Activated T-cell treated with anti-CD3 and anti-CD28 coated beads, Interleukin-2, amount 50 U/mL, for 4 hours (primary cell): ENCODE results near the gene WRAP73. TPM values are rescaled to one million over a fixed set of nuclear protein-coding genes. Genes with fewer than 3 reads are reported as not detected.

Experiments used
- ATAC-seq, 2 donors: fragments of 200-7000 bp; cut with Tn5 transposase; one replicate each; pipeline ENCODE4 v1.10.0; 2021
- DNase-seq: peaks from one replicate; pipeline ENCODE4 v3.0.0-alpha.2; 2020
- H3K27me3 Mint-ChIP-seq: one replicate; pipeline ENCODE4 v1.8.0; 2021; ENCODE audit warnings: low read depth, mixed read lengths
- H3K36me3 Mint-ChIP-seq: one replicate; pipeline ENCODE4 v1.8.0; 2022; ENCODE audit warnings: mixed read lengths; ENCODE audit not compliant: insufficient read depth
- H3K4me1 Mint-ChIP-seq: one replicate; pipeline ENCODE4 v1.8.0; 2021; ENCODE audit warnings: low read depth, mixed read lengths
- H3K4me3 Mint-ChIP-seq: one replicate; pipeline ENCODE4 v1.8.0; 2021; ENCODE audit warnings: mild to moderate bottlenecking, moderate library complexity, mixed read lengths
- H3K9me3 Mint-ChIP-seq: one replicate; pipeline ENCODE4 v1.8.0; 2021; ENCODE audit warnings: mixed read lengths
- total RNA-seq, 3 donors: library from RNA; stranded (reverse); gene quantifications; one replicate each; pipeline ENCODE4 v1.2.1, GENCODE V29; 2021

The WRAP73 gene
- total RNA-seq, 3 donors from 2014 or later = 32.7 to 36.3 (median 34.5) TPM

- H3K27me3 Mint-ChIP-seq = no peaks in the 10 kb centered on the region
- peak; percentile 39 to 46 for ATAC-seq
- H3K36me3 Mint-ChIP-seq = no peaks in the 10 kb centered on the region
- no peak overlapping the region for H3K4me3 Mint-ChIP-seq
- DNase-seq = no peak
- H3K9me3 Mint-ChIP-seq = no peaks in the 10 kb centered on the region
- peaks cover 25% of the 10 kb centered on the region for H3K4me1 Mint-ChIP-seq
These were observed 26.9 kb upstream of the WRAP73 start for GRCh38 chr1:3676581-3677470.

DNA sequence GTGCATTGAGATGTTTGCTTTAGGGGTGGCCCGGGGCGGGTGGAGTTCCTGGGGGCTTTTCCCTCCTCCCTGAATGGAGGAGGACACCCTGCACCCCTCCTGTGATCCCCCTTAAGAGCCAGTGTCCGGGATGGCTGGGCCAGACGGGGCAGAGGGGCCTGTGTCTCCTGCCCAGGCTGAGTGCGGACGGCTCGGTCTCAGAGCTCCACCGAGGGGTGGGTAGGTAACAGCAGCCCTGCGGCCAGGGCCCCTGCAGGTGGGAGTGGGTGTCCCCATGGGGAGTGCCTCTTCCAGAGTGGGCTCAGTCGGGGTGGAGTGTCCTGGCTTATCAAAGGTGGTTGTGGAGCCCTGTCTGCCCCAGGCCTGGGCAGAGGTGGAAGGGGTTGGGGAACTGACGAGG is 25.5 kb upstream of the WRAP73 start:
- Mint-ChIP-seq H3K9me3 (no peaks in the 10 kb centered on the region), H3K4me3 (no peak overlapping the region), H3K36me3 (no peaks in the 10 kb centered on the region), H3K4me1 (peaks cover 25% of the 10 kb centered on the region), H3K27me3 (no peaks in the 10 kb centered on the region)
- DNase-seq (no peak), ATAC-seq (no peak)

DNA sequence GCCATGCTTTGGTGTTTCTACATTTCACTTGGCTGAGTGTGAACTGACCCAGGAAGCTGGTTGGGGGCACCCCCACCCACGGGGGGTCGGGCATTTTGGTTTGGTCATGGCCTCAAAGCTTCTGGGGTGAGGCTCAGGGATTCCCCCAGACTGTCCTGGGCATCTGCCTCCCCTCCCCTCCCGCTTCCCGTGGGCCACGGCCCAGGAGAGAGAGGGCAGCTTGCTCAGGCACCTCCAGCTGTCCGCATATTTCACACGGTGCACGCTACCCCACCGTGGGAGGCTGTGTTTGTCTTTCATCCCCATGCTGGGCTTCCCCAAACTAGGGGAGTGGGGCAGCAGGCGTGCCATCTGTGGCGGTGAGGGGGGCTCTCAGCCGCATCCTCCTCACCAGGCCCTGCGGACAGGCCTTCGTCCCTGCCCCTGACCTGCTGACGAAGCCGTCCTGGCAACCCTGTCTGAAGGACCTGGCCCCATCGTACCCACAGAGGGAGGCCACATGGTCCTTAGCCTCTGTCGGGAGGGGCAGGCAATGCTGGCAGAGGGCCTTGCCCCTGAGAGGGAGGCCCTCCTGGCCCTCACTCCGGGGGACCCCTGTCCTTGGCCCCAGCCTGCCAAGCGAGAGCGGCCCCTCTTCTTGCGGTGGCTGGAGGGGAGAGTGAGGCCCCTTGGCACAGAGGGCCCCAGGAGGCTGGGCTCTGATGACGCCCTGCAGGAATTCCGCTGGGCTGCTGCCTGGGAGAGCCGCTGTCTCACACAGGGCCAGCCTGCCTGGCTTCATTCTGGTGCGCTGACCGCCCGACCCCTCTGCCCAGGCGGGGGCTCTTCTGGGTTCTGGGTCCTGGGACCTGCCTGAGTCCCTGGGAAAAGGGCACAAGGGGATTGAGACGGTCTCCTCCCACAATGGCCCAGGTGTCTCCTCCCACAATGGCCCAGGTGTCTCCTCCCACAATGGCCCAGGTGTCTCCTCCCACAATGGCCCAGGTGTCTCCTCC is 24.5 kb upstream of the WRAP73 start:
- Mint-ChIP-seq H3K4me1 (peaks cover 22% of the 10 kb centered on the region), H3K9me3 (no peaks in the 10 kb centered on the region), H3K27me3 (no peaks in the 10 kb centered on the region), H3K4me3 (no peak overlapping the region), H3K36me3 (no peaks in the 10 kb centered on the region)
- DNase-seq = no peak
- no peak for ATAC-seq

- Mint-ChIP-seq H3K27me3 (no peaks in the 10 kb centered on the region), H3K4me1 (peaks cover 16% of the 10 kb centered on the region), H3K36me3 (no peaks in the 10 kb centered on the region), H3K9me3 (no peaks in the 10 kb centered on the region), H3K4me3 (peak overlapping the region; percentile 2)
- ATAC-seq = no peak
- DNase-seq = no peak
These were observed 23.6 kb upstream of the WRAP73 start for GRCh38 chr1:3673381-3674099.

DNA sequence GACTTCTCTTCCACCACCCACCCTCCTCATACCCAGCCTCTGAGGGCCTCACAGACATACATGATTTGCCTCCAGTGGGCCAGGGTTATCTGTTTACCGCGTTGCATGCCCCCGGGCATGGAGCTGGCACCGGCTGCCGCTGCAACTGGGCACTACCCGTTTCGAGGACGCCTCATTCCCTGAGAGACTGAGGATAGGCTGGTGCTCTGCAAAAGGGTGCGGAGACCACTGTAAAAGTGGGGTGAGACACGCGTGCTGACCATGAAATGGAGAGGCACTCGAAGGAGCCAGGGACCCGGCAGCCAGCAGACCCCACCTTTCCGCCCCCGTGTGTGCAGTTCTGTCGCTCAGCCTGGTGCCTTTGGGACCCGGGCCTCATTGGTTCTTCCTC is 23.1 kb upstream of the WRAP73 start:
- ATAC-seq = no peak
- peaks cover 14% of the 10 kb centered on the region for H3K4me1 Mint-ChIP-seq
- no peaks in the 10 kb centered on the region for H3K36me3 Mint-ChIP-seq
- no peak for DNase-seq
- H3K4me3 Mint-ChIP-seq = no peak overlapping the region
- no peaks in the 10 kb centered on the region for H3K9me3 Mint-ChIP-seq
- no peaks in the 10 kb centered on the region for H3K27me3 Mint-ChIP-seq

GRCh38 chr1:3672231-3672970 is 22.5 kb upstream of the WRAP73 start:
- H3K4me3 Mint-ChIP-seq = no peak overlapping the region
- peaks cover 9% of the 10 kb centered on the region for H3K4me1 Mint-ChIP-seq
- no peak for DNase-seq
- H3K9me3 Mint-ChIP-seq = no peaks in the 10 kb centered on the region
- no peaks in the 10 kb centered on the region for H3K36me3 Mint-ChIP-seq
- no peaks in the 10 kb centered on the region for H3K27me3 Mint-ChIP-seq
- ATAC-seq = no peak

- ATAC-seq = no peak
- Mint-ChIP-seq H3K4me1 (peaks cover 8% of the 10 kb centered on the region), H3K4me3 (no peak overlapping the region), H3K9me3 (no peaks in the 10 kb centered on the region), H3K27me3 (peaks cover 2% of the 10 kb centered on the region), H3K36me3 (no peaks in the 10 kb centered on the region)
- DNase-seq = no peak
These were observed 21.7 kb upstream of the WRAP73 start for GRCh38 chr1:3671371-3672180.

DNA sequence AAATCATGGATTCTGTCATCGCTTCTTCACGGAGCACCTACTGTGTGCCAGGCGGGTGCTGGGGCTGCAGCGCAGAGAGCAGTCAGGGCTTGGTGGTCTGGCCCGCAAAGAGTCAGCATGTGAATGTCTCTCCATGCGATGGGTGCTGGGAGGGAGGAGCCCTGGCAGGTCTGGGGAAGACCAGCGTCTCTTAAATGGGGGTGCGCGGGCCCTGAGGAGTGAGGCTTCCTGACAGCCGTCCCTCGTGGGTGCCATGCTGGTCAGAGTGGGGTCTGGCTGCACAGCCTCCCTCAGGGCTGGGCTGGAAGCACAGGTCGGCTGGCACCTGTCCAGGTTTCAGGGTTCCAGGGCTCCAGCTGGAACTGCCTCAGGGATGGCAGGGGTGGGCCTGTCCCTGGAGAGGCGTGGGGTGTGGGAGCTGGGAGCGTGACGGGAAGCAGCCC is 20.9 kb upstream of the WRAP73 start:
- Mint-ChIP-seq H3K4me3 (no peak overlapping the region), H3K36me3 (no peaks in the 10 kb centered on the region)

GRCh38 chr1:3669971-3670431 is 20.1 kb upstream of the WRAP73 start:
- peaks cover 5% of the 10 kb centered on the region for H3K27me3 Mint-ChIP-seq
- H3K36me3 Mint-ChIP-seq = no peaks in the 10 kb centered on the region
- no peak overlapping the region for H3K4me3 Mint-ChIP-seq
- DNase-seq (no peak), ATAC-seq (no peak)
- H3K9me3 Mint-ChIP-seq = no peaks in the 10 kb centered on the region
- H3K4me1 Mint-ChIP-seq = peaks cover 8% of the 10 kb centered on the region

More for the DNA sequence above, 20.9 kb upstream of the WRAP73 start:
- ATAC-seq (no peak), DNase-seq (no peak)
- H3K27me3 Mint-ChIP-seq = peaks cover 5% of the 10 kb centered on the region
- peaks cover 8% of the 10 kb centered on the region for H3K4me1 Mint-ChIP-seq
- H3K9me3 Mint-ChIP-seq = no peaks in the 10 kb centered on the region

DNA sequence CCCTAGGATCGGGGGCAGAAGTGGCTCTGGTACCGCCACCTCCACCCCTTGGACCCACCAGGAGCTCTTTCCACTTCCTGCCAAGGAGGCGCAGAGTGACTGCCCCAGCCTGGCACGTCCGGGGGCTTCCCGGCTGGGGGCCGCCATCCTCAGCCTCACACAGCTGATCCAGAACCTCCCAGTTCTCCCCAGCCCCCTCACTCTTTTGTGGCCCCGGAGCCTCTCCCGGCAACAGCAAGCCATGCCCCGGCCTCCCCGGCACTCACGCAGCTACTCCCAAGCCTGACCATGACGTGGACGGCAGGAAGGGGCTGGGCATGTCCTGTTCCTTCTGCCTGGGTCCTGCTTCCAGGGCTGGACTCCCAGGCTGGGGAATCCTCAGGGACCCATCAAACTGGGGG is 19.5 kb upstream of the WRAP73 start:
- Mint-ChIP-seq H3K36me3 (no peaks in the 10 kb centered on the region), H3K4me3 (no peak overlapping the region), H3K27me3 (peaks cover 5% of the 10 kb centered on the region), H3K4me1 (peaks cover 8% of the 10 kb centered on the region), H3K9me3 (no peaks in the 10 kb centered on the region)
- no peak for DNase-seq
- ATAC-seq = no peak

DNA sequence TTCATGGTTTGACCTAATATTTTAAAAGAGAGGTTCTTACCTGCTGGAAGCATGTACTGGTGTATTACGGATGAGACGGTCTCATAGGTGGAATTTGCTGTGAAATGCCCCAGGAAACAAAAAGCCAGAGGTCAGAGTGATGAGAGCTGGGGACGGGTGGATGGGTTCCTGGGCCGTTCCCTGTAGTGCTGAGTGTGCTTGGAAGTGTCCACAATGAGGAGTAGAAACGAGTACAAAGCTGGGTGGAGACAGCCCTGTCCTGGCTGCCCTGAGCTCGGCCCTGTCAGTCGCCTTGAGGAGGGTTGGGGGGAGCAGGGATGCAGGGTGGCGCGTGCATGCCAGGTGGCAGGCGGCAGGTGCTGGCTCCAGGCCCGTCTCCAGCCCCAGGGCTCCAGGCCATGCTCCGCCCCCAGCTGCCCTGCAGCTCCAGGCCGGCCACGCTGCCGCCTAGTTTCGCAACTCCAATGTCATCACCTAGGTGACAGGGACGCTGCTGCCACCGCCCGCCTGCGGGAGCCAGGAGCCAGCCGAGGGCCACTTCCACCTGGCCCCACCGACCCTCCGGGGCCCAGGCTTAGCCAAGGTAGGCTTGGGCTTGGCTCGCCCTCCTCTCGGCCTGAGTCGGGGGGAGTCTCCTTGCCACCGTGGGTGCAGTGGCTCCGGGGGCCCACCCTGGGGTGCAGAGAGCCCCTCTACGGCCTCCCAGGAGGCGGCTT is 18.8 kb upstream of the WRAP73 start:
- no peaks in the 10 kb centered on the region for H3K9me3 Mint-ChIP-seq
- no peak for DNase-seq
- no peak overlapping the region for H3K4me3 Mint-ChIP-seq
- no peaks in the 10 kb centered on the region for H3K36me3 Mint-ChIP-seq
- no peak for ATAC-seq
- H3K27me3 Mint-ChIP-seq = peaks cover 5% of the 10 kb centered on the region
- H3K4me1 Mint-ChIP-seq = peaks cover 8% of the 10 kb centered on the region

- Mint-ChIP-seq H3K27me3 (peaks cover 5% of the 10 kb centered on the region), H3K36me3 (no peaks in the 10 kb centered on the region), H3K4me1 (peaks cover 3% of the 10 kb centered on the region), H3K9me3 (no peaks in the 10 kb centered on the region), H3K4me3 (no peak overlapping the region)
- ATAC-seq (no peak), DNase-seq (no peak)
These were observed 18.2 kb upstream of the WRAP73 start for GRCh38 chr1:3668148-3668547.
